Natural killer cell (primary cell): ENCODE measurements around the gene RTL1. TPM values are rescaled to one million over a fixed set of nuclear protein-coding genes. Genes with fewer than 3 reads are reported as not detected.

ENCODE experiments used
- ATAC-seq, 3 donors: fragments of 150-1000 bp in 2 of 3; fragments of 200-7000 bp in 1 of 3; cut with Tn5 transposase; 1 replicate in 1 of 3; 2 replicates in 2 of 3; pipeline ENCODE4 v1.10.0; 2021; ENCODE audit warnings: mild to moderate bottlenecking in 2 of 3, moderate library complexity in 2 of 3
- DNase-seq, 2 donors: peaks; one replicate each; pipeline versions ENCODE4 v3.0.0 to v3.0.0-alpha.2; 2013 to 2021; ENCODE audit warnings: mixed read lengths in 1 of 2
- H3K27ac ChIP-seq: one replicate; pipeline ENCODE4 v1.5.1; 2013; ENCODE audit warnings: mild to moderate bottlenecking, low read length
- H3K27me3 ChIP-seq: one replicate; pipeline ENCODE4 v1.6.1; 2013; ENCODE audit warnings: low read length; ENCODE audit not compliant: control insufficient read depth, insufficient read depth
- H3K36me3 ChIP-seq: one replicate; pipeline ENCODE4 v1.6.1; 2013; ENCODE audit warnings: low read length; ENCODE audit not compliant: control insufficient read depth, insufficient read depth
- H3K4me1 ChIP-seq: one replicate; pipeline ENCODE4 v1.6.1; 2013; ENCODE audit warnings: low read length; ENCODE audit not compliant: control insufficient read depth, insufficient read depth
- H3K4me3 ChIP-seq: one replicate; pipeline ENCODE4 v1.5.1; 2013; ENCODE audit warnings: low read length
- H3K9me3 ChIP-seq: one replicate; pipeline ENCODE4 v1.6.1; 2013; ENCODE audit warnings: low read length; ENCODE audit not compliant: control insufficient read depth, insufficient read depth
- H3K27ac Mint-ChIP-seq, 2 donors: one replicate each; pipeline ENCODE4 v1.8.0; 2022; ENCODE audit warnings: mild to moderate bottlenecking in 2 of 2, mixed read lengths in 2 of 2, moderate library complexity in 1 of 2
- H3K27me3 Mint-ChIP-seq, 2 donors: one replicate each; pipeline ENCODE4 v1.8.0; 2022; ENCODE audit warnings: low read depth in 2 of 2, mixed read lengths in 2 of 2
- H3K36me3 Mint-ChIP-seq: one replicate; pipeline ENCODE4 v1.8.0; 2022; ENCODE audit warnings: mixed read lengths
- H3K4me1 Mint-ChIP-seq, 2 donors: one replicate each; pipeline ENCODE4 v1.8.0; 2022; ENCODE audit warnings: mixed read lengths in 2 of 2
- H3K4me3 Mint-ChIP-seq: one replicate; pipeline ENCODE4 v1.8.0; 2022; ENCODE audit warnings: mild to moderate bottlenecking, moderate library complexity, mixed read lengths
- H3K9me3 Mint-ChIP-seq, 2 donors: one replicate each; pipeline ENCODE4 v1.8.0; 2022; ENCODE audit warnings: mixed read lengths in 2 of 2
- WGBS: methylation state at CpG from one replicate; pipeline ENCODE4 v1.1.7; 2013; ENCODE audit warnings: missing lambda C conversion rate; ENCODE audit not compliant: insufficient coverage; 5-methylcytosine and 5-hydroxymethylcytosine counted together
- intact Hi-C: fragments of 100-400 bp; cut with micrococcal nuclease; formaldehyde crosslinking; loops from one replicate; pipeline ENCODE4 v1.14.2; 2022
- total RNA-seq, 4 donors: library from RNA; stranded (reverse); fragments of 120-200 nt in 1 of 4; gene quantifications; one replicate each; pipeline versions ENCODE4 v1.2.3 to v1.2.4, GENCODE V29; 2013 to 2022
- TF ChIP-seq, protein P1 (sequence below): fragments of 200-600 bp; IDR thresholded peaks from one replicate; pipeline ENCODE4 v1.8.0; 2022; ENCODE audit warnings: antibody characterized with exemption

The RTL1 gene
- total RNA-seq, 3 donors from 2014 or later (not counting 1 experiment from before 2014, with no cell fraction given): not detected

DNA sequence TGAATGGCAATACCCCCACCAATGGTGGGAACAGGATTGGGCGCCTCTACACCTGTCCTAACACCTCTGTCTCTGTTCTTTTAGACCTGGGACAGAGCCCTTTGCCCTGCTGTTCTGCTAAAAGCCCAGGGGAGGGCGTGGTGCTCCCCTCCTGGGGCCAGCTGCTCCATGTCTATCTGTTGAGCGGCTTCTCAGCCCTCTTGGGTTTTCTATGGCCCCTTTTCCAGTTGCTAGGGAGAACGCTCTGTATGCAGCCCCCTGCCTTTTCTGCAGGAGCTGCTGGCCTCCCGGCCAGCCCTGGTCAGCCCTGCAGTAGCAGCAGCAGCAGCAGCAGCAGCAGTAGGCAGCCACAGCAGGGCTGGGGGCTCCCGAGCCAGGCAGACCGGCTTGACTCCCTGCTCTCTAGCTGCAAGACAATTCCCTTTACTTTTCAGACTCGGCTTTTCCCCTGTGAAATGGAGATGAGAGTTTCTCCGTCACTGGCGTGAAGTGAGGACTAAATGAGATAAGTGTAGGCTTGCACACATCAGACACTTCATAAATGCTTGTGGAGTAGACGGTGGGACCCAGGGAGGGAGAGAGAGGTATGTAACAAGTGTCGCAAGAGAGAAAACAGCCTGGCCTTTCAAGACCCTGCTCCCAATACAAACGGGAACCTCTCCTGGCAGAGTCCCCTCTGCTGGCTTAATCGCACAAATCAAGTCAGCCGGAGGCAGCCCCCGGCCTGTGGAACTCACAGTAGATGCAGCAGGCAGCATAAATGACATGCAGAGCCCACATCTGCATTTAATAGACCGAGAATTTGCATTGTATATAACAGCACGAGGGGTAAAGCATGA, 1.0 kb downstream of the RTL1 start:
- intact Hi-C loops: no loop called here
- no peak overlapping the region for H3K4me3 Mint-ChIP-seq
- H3K36me3 Mint-ChIP-seq: no peaks in the 10 kb centered on the region
- no peaks in the 10 kb centered on the region for H3K4me1 Mint-ChIP-seq
- H3K4me1 ChIP-seq: no peaks in the 10 kb centered on the region
- H3K4me3 ChIP-seq: no peak overlapping the region
- H3K27ac ChIP-seq: no peak overlapping the region
- H3K27me3 Mint-ChIP-seq: peaks cover 44 to 55% of the 10 kb centered on the region in 2 donors
- no peaks in the 10 kb centered on the region for H3K36me3 ChIP-seq
- WGBS: 76% methylated on average over 18 of the region's 18 CpGs
- no peak for DNase-seq
- no peaks in the 10 kb centered on the region for H3K9me3 ChIP-seq
- H3K27ac Mint-ChIP-seq: no peak overlapping the region
- ATAC-seq: no peak
- H3K27me3 ChIP-seq: peaks cover 5% of the 10 kb centered on the region
- H3K9me3 Mint-ChIP-seq: no peaks in the 10 kb centered on the region
- TF ChIP-seq, protein P1, sequence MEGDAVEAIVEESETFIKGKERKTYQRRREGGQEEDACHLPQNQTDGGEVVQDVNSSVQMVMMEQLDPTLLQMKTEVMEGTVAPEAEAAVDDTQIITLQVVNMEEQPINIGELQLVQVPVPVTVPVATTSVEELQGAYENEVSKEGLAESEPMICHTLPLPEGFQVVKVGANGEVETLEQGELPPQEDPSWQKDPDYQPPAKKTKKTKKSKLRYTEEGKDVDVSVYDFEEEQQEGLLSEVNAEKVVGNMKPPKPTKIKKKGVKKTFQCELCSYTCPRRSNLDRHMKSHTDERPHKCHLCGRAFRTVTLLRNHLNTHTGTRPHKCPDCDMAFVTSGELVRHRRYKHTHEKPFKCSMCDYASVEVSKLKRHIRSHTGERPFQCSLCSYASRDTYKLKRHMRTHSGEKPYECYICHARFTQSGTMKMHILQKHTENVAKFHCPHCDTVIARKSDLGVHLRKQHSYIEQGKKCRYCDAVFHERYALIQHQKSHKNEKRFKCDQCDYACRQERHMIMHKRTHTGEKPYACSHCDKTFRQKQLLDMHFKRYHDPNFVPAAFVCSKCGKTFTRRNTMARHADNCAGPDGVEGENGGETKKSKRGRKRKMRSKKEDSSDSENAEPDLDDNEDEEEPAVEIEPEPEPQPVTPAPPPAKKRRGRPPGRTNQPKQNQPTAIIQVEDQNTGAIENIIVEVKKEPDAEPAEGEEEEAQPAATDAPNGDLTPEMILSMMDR: no peak

DNA sequence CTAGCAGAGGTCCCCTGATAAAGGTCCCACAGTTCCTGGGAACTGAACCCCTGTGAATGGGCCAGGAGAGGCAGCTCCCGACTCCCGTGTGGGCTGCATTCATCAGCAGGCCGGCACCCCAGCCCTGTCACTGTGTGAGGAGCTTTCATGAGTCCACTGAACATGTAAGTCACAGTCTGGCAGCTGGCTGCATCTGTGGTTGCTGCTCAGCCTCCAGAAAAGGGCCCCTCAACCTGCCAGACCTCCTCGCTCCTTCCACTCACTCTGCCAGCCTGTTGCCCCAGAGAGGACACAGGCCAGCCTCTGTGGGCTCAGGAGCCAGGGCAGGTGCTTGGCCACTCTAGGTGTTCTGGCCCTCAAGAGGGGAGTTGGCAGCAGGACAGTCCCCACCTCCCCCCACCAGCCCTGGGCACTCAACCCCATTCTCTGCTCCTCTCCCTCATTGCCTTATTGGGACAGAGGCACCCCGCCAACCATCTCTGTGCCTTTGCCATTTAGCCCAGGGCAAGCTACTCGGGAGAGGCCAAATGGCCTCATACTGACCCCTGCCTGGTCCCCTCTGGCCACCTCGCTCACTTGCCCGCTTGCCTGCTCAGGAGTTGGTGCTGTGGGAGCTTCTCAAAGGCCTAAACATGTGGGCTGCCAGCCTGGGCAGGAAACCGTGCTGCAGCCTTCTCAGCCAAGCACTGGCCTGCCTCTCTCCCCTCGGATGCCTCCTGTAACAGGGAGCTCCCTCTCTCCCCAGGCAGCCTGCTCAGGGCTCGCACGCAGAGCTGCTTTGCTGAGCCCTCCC, 1.9 kb downstream of the RTL1 start:
- Histone ChIP-seq H3K27ac (no peak overlapping the region), H3K4me3 (no peak overlapping the region), H3K4me1 (no peaks in the 10 kb centered on the region), H3K36me3 (no peaks in the 10 kb centered on the region), H3K9me3 (no peaks in the 10 kb centered on the region), H3K27me3 (peaks cover 5% of the 10 kb centered on the region)
- H3K9me3 Mint-ChIP-seq: no peaks in the 10 kb centered on the region
- H3K27me3 Mint-ChIP-seq: peaks cover 44 to 55% of the 10 kb centered on the region in 2 donors
- no peaks in the 10 kb centered on the region for H3K36me3 Mint-ChIP-seq
- intact Hi-C loops: no loop called here
- no peak for DNase-seq
- H3K4me1 Mint-ChIP-seq: no peaks in the 10 kb centered on the region
- WGBS: 90% methylated on average over 12 of the region's 12 CpGs
- TF ChIP-seq, protein P1: no peak
- ATAC-seq: no peak
- no peak overlapping the region for H3K27ac Mint-ChIP-seq
- H3K4me3 Mint-ChIP-seq: no peak overlapping the region

DNA sequence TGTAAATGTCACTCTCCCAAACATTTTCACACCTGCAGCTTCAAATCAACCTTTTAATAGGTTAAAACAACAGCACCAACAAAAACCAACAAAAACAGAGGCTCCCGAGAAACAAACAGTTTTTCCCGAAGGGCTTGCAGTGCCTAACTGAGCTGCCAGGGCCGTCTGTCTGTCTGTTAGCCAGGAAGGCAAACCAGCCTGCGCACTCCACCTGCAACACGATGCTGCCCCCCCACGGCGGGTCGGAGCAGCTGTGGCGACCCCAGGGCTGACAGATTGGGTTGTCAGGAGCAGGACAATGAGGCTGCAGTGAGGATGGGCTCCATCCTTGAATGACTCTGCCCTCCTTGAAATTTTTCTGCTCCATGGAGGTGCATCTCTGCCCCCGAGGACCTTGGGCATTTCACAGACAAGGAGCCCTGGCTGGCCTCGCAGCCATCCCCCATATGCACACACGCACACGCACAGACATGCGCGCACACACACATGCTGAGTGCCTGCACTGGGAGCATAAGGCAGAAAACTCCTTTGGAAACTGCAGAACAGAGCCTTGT, 2.6 kb downstream of the RTL1 start:
- no peak overlapping the region for H3K4me3 Mint-ChIP-seq
- Histone ChIP-seq H3K27ac (no peak overlapping the region), H3K9me3 (no peaks in the 10 kb centered on the region), H3K4me1 (no peaks in the 10 kb centered on the region), H3K36me3 (no peaks in the 10 kb centered on the region), H3K27me3 (peaks cover 5% of the 10 kb centered on the region), H3K4me3 (no peak overlapping the region)
- no peak overlapping the region for H3K27ac Mint-ChIP-seq
- intact Hi-C loops: no loop called here
- DNase-seq (no peak), ATAC-seq (no peak)
- no peaks in the 10 kb centered on the region for H3K36me3 Mint-ChIP-seq
- TF ChIP-seq, protein P1: no peak
- 56% methylated on average over 15 of the region's 15 CpGs for WGBS
- peaks cover 44 to 52% of the 10 kb centered on the region in 2 donors for H3K27me3 Mint-ChIP-seq
- no peaks in the 10 kb centered on the region for H3K9me3 Mint-ChIP-seq
- no peaks in the 10 kb centered on the region for H3K4me1 Mint-ChIP-seq
